T-helper 1 cell treated with Interleukin-12 subunit alpha and Interleukin-12 subunit beta and Interleukin-4 antibody, amounts not matched to agents 30 μg/mL and 1 μg/mL, for 36 hours (primary cell): ENCODE data around the gene BIRC3.

Experiments
- H3K27ac Mint-ChIP-seq: one replicate; pipeline ENCODE4 v1.8.0; 2021; ENCODE audit warnings: mild to moderate bottlenecking, mixed read lengths
- H3K27me3 Mint-ChIP-seq: one replicate; pipeline ENCODE4 v1.8.0; 2021; ENCODE audit warnings: low read depth, mixed read lengths
- H3K36me3 Mint-ChIP-seq: one replicate; pipeline ENCODE4 v1.8.0; 2021; ENCODE audit warnings: low read depth, mixed read lengths
- H3K4me1 Mint-ChIP-seq: one replicate; pipeline ENCODE4 v1.8.0; 2021; ENCODE audit warnings: low read depth, mixed read lengths
- H3K4me3 Mint-ChIP-seq: one replicate; pipeline ENCODE4 v1.8.0; 2021; ENCODE audit warnings: mild to moderate bottlenecking, moderate library complexity, mixed read lengths
- H3K9me3 Mint-ChIP-seq: one replicate; pipeline ENCODE4 v1.8.0; 2021; ENCODE audit warnings: mixed read lengths

The BIRC3 gene

GRCh38 chr11:102317099-102317767 is at the start of gene BIRC3:
Gene BIRC3, plus strand, starts transcription at chr11:102317484. Its CDS starts 7,026 bp downstream, at chr11:102324510.
- Mint-ChIP-seq H3K9me3 (no peaks in the 10 kb centered on the region), H3K27ac (peak within 1 kb of the TSS; percentile 99), H3K27me3 (no peaks in the 10 kb centered on the region), H3K4me3 (peak within 1 kb of the TSS; percentile 87), H3K36me3 (peaks cover 41% of the 10 kb centered on the region), H3K4me1 (peaks cover 59% of the 10 kb centered on the region)

DNA sequence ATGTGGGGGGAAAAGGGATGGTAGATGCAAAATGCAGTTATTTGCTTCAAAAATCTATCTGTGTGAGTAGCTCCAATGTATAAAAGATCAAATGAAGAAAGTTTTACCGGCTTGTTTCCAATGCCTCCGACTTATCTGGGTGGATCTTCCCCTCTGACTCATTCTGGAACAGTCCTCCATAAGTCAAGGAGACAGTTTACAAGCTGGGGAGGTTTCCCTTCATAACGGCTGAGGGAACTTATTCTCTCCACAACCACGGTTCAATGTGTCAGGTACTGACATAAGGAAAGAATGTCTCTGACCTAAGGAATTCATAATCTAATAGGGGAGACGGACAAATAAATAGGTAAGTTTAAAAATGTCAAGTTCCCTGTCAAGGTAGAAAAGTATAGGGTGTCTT is 49.7 kb upstream of the BIRC3 start:
- Mint-ChIP-seq H3K9me3 (no peaks in the 10 kb centered on the region), H3K36me3 (peaks cover 4% of the 10 kb centered on the region), H3K4me1 (peaks cover 19% of the 10 kb centered on the region), H3K4me3 (no peak overlapping the region), H3K27me3 (peaks cover 57% of the 10 kb centered on the region), H3K27ac (no peak overlapping the region)

- no peaks in the 10 kb centered on the region for H3K9me3 Mint-ChIP-seq
- H3K4me1 Mint-ChIP-seq = peaks cover 20% of the 10 kb centered on the region
- peak overlapping the region; percentile 32 for H3K27ac Mint-ChIP-seq
- H3K36me3 Mint-ChIP-seq = peaks cover 4% of the 10 kb centered on the region
- H3K27me3 Mint-ChIP-seq = peaks cover 59% of the 10 kb centered on the region
- peak overlapping the region; percentile 53 for H3K4me3 Mint-ChIP-seq
Measured at GRCh38 chr11:102268083-102268984, 49.0 kb upstream of the BIRC3 start.

- peaks cover 4% of the 10 kb centered on the region for H3K36me3 Mint-ChIP-seq
- no peak overlapping the region for H3K27ac Mint-ChIP-seq
- H3K27me3 Mint-ChIP-seq = peaks cover 53% of the 10 kb centered on the region
- peak overlapping the region; percentile 53 for H3K4me3 Mint-ChIP-seq
- peaks cover 20% of the 10 kb centered on the region for H3K4me1 Mint-ChIP-seq
- H3K9me3 Mint-ChIP-seq = no peaks in the 10 kb centered on the region
Measured at GRCh38 chr11:102268985-102269470, 48.3 kb upstream of the BIRC3 start.

DNA sequence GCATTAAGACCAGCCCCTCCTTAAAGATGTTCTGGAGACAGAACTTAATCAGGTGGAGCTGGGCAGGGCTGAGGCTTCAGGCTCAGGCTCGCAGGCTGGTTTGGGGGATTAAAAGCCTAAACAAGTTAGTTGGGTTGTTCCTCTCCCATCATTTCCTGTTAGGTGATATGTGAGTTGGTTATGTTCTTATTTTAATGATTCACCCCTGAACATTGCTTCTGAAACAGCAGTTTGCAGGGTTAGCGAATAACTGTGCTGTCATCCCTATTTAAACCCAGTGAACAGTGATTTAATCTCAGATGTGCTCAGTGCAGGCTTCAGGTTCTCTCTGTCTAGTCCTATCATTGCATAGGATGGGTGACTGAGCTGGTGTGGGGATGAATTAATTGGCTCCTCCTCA is 47.4 kb upstream of the BIRC3 start:
- H3K4me1 Mint-ChIP-seq = peaks cover 20% of the 10 kb centered on the region
- H3K27ac Mint-ChIP-seq = no peak overlapping the region
- H3K27me3 Mint-ChIP-seq = peaks cover 53% of the 10 kb centered on the region
- no peaks in the 10 kb centered on the region for H3K9me3 Mint-ChIP-seq
- H3K36me3 Mint-ChIP-seq = peaks cover 4% of the 10 kb centered on the region
- H3K4me3 Mint-ChIP-seq = no peak overlapping the region

DNA sequence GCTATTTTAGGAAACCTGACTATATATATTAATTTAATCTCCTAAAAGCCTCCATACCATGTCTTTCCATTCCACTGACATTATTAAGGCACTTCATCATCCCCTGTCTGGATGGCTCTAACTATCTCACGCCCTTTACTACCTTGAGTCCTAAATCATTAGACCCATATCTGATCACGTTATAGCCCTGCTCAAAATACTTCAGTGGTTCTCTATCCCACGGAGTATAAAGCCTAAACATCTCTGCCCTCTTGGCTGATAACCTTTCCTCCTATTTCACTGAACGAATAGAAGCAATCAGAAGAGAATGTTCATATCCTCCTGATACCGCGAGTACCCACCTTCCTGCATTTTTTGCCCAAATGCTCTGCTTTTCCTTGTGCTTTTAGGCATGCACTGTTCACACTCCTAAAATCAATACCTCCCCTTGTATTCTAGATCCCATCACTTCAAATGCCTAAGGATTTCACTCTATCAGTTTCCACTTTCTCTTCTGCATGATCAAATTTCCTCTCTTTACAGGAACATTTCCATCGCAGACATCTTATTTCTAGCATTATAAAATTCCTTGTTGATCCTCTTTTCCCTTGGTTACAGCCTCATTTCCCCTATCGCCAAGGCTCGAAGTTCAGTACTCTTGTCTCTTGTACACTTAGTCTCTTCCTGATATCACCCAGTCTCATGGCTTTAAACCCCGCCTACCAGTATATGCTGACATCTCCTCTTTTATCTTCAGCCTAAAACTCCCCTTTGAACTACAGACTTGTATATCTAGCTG is 45.0 kb upstream of the BIRC3 start:
- peaks cover 20% of the 10 kb centered on the region for H3K4me1 Mint-ChIP-seq
- H3K4me3 Mint-ChIP-seq = no peak overlapping the region
- no peak overlapping the region for H3K27ac Mint-ChIP-seq
- H3K36me3 Mint-ChIP-seq = peaks cover 4% of the 10 kb centered on the region
- peaks cover 54% of the 10 kb centered on the region for H3K27me3 Mint-ChIP-seq
- H3K9me3 Mint-ChIP-seq = no peaks in the 10 kb centered on the region

GRCh38 chr11:102274628-102275027 is 42.7 kb upstream of the BIRC3 start:
- no peak overlapping the region for H3K4me3 Mint-ChIP-seq
- H3K27ac Mint-ChIP-seq = no peak overlapping the region
- peaks cover 11% of the 10 kb centered on the region for H3K4me1 Mint-ChIP-seq
- H3K36me3 Mint-ChIP-seq = no peaks in the 10 kb centered on the region
- no peaks in the 10 kb centered on the region for H3K9me3 Mint-ChIP-seq
- H3K27me3 Mint-ChIP-seq = peaks cover 33% of the 10 kb centered on the region

- Mint-ChIP-seq H3K4me1 (peaks cover 8% of the 10 kb centered on the region), H3K4me3 (no peak overlapping the region), H3K27ac (no peak overlapping the region), H3K27me3 (peaks cover 20% of the 10 kb centered on the region), H3K36me3 (no peaks in the 10 kb centered on the region), H3K9me3 (no peaks in the 10 kb centered on the region)
Measured at GRCh38 chr11:102276362-102276761, 40.9 kb upstream of the BIRC3 start.

- no peak overlapping the region for H3K4me3 Mint-ChIP-seq
- peaks cover 8% of the 10 kb centered on the region for H3K4me1 Mint-ChIP-seq
- H3K9me3 Mint-ChIP-seq = no peaks in the 10 kb centered on the region
- H3K27ac Mint-ChIP-seq = no peak overlapping the region
- H3K27me3 Mint-ChIP-seq = peaks cover 16% of the 10 kb centered on the region
- no peaks in the 10 kb centered on the region for H3K36me3 Mint-ChIP-seq
Measured at GRCh38 chr11:102276783-102277182, 40.5 kb upstream of the BIRC3 start.

- no peak overlapping the region for H3K27ac Mint-ChIP-seq
- H3K9me3 Mint-ChIP-seq = no peaks in the 10 kb centered on the region
- peaks cover 6% of the 10 kb centered on the region for H3K4me1 Mint-ChIP-seq
- H3K4me3 Mint-ChIP-seq = peak overlapping the region; percentile 1
- peaks cover 3% of the 10 kb centered on the region for H3K27me3 Mint-ChIP-seq
- no peaks in the 10 kb centered on the region for H3K36me3 Mint-ChIP-seq
Measured at GRCh38 chr11:102279641-102280170, 37.6 kb upstream of the BIRC3 start.

DNA sequence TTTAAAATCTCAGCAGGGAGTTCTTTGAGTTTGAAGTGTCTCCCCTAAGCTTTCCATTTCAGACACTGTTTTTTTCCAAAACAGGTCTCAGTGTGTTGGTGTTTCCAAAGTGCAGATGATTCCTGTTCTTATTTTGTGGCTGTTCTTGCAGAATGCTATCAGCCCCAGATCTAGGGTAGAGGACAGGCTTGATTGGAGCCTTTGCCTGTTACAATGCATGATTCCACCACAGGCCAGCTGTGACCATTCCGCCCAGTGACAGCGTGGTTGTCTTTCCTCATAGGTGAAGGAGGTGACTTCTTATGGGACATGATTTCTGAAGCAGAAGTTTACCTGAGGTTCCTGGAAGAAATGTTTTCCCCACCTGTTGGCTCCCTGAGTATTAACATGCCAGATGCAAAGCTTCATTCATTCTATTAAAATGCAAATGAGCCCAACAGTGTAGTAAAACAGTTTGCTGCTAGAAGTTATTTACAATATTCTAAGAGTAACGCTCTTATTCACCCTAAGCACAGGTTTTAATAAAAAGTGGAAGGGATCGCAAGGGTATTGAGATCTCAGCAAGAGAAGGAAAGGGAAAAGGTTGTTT is 36.9 kb upstream of the BIRC3 start:
- no peaks in the 10 kb centered on the region for H3K36me3 Mint-ChIP-seq
- no peaks in the 10 kb centered on the region for H3K9me3 Mint-ChIP-seq
- H3K4me3 Mint-ChIP-seq = no peak overlapping the region
- no peak overlapping the region for H3K27ac Mint-ChIP-seq
- peaks cover 3% of the 10 kb centered on the region for H3K27me3 Mint-ChIP-seq
- peaks cover 6% of the 10 kb centered on the region for H3K4me1 Mint-ChIP-seq

DNA sequence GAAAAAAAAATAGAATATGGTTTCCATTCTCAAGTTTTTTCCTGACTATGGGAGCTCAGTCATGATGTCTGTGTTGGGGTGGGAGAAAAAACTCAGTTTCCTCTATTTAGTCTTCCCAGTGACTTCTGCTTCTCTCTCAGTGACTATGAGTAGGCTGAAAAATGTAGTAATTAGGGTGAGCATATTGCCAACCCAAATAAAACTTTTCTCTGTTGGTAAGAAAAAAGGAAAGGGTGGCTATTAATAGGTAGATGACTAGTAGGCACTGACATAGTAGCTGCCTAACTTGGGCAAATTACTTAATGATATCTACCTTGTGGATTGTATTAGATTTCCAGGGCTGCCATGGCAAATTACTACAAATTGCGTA is 34.2 kb upstream of the BIRC3 start:
- Mint-ChIP-seq H3K27me3 (no peaks in the 10 kb centered on the region), H3K9me3 (no peaks in the 10 kb centered on the region), H3K4me3 (no peak overlapping the region), H3K4me1 (peaks cover 12% of the 10 kb centered on the region), H3K27ac (no peak overlapping the region), H3K36me3 (no peaks in the 10 kb centered on the region)

DNA sequence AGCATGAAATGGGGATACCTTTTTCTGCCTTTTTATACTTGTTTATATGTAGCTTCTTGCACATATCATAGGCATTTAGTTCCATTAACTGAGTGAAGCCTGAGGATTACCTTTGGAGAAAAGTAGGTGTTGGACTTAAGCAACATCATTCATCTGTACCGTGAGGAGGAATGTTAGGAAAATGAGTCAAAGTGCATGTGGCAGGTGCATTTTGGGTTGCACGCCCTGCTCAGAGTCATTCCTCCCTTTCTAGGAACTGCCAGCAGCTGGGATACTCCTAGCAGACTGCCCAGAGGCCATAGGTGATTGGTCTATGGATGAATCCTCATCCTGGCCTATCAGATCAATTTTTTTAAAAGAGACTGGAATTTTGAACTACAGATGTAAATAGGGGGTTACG is 33.3 kb upstream of the BIRC3 start:
- Mint-ChIP-seq H3K4me3 (no peak overlapping the region), H3K4me1 (peaks cover 18% of the 10 kb centered on the region), H3K27me3 (no peaks in the 10 kb centered on the region), H3K27ac (no peak overlapping the region), H3K36me3 (no peaks in the 10 kb centered on the region), H3K9me3 (no peaks in the 10 kb centered on the region)

- Mint-ChIP-seq H3K9me3 (no peaks in the 10 kb centered on the region), H3K27me3 (no peaks in the 10 kb centered on the region), H3K27ac (no peak overlapping the region), H3K4me3 (no peak overlapping the region), H3K4me1 (peaks cover 22% of the 10 kb centered on the region), H3K36me3 (peaks cover 3% of the 10 kb centered on the region)
Measured at GRCh38 chr11:102286292-102286691, 31.0 kb upstream of the BIRC3 start.
